Glomerular endothelial cell (primary cell): Measurements from ENCODE around the gene NTNG1. TPM values are rescaled to one million over a fixed set of nuclear protein-coding genes. Genes with fewer than 3 reads are reported as not detected.
"Not testable (repeated sequence)": the region's sequence is repeated elsewhere in the genome, so short reads cannot be mapped to it uniquely, and the experiment has no call there.

ENCODE experiments used
- DNase-seq: peaks from one replicate; pipeline ENCODE4 v3.0.0-alpha.2; 2011; ENCODE audit warnings: low read depth, low spot score; ENCODE audit errors: extremely low read depth
- total RNA-seq: library from RNA; depleted of rRNA; stranded (reverse); fragments of >200 nt; gene quantifications from 2 replicates; pipeline ENCODE4 v1.2.3, GENCODE V29; 2015

The NTNG1 gene
- total RNA-seq, 1 donor from 2014 or later, result 25.8 TPM

DNA sequence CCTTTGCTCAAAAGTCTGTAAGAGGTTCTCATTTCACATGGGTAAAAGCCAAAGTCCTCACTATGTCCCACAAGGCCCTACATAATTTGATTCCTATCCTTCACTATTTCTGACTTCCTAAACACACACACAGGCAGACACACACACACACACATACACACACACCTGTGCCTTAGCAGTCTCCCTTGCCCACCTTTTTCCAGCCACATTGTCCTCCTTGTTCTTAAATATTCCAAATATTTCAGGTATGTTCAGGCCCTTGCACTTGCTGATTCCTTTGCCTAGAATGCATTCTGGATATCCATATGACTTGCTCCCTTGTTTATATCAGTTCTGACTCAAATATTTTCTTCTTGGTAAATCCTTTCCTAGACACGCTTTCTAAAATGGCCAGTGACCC, 54.6 kb downstream of the NTNG1 start:
- DNase-seq, result no peak

DNA sequence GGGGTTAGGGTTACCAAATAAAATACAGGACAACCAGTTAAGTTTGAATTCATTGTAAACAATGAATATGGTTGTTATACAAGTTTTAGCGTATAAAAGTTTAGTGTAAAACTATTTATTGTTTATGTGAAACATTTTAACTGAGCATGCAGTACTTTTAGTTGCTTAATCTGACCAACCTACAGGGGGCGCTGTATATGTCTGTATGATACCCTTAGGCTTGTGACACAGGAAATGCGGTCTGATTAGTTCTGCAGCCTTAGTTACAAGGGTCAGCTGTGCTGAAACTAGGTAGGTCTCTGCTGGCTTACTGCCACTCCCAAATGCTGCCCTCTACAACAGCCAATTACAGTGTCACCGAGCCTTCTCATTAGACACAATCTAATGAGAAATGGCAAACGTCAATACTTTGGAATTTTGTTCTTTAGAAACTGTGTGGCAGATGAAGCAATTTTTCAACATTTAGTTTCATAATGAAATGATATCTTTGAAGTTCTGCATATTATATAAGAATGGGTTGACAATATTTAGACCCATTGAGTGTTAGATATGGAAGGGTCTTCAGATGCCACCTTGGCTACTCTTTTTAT, 56.2 kb downstream of the NTNG1 start:
- DNase-seq, result peak; percentile 3

DNA sequence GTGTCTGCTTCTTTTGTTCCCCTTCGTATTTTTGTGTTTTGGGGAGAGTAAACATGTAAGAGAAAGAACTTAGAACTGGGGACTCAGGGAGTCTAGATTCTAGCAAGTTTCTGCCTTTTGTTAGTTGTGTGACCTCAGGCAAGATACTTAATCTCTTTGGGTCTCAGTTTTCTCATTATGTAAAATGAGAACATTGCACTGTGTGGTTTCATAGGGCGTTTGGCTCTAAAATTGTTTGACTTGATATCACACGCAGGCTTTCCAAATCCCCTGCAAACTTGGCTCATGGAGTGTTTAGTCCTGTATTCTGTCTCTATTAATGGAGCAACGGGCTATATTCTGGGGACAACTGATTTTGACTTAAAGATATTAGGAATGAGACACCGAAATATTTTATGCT, 57.7 kb downstream of the NTNG1 start:
- no peak for DNase-seq

DNA sequence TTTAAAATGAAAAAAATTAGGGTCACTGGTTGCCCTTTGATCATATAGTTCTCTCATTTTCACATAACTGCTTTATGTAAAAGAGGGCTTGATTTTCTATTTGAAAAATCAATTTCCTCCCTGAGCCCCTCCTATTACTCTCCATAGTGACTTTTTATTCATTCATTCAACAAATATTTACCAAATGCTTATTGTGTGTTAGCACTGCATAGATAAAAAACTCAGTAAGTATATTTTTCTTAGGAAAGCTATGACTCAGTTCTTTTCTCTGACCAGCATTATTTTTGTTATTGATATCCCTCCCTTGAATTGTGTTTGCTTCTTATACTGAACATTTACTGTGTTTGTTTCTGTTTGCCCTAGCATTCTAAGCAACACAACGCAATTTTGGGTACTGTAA, 59.8 kb downstream of the NTNG1 start:
- no peak for DNase-seq

DNA sequence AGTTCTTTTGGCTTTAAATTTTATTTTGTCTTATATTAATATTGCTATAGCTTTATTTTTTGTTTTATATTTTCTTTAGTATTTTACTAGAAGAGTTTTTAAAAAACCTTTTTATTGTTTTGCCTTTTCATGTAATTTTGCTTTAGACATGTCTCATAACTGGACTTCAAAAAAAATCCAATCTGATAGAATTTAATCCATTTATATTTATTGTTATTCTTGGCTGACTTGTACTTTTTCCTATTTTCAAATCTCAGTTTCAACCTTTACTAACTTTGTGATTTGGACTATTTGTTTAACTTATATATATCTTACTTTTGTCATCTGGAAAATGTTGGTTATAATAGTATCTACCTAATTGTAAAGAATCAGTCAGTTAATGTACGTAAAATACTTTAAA, 61.2 kb downstream of the NTNG1 start:
- DNase-seq, result no peak

DNA sequence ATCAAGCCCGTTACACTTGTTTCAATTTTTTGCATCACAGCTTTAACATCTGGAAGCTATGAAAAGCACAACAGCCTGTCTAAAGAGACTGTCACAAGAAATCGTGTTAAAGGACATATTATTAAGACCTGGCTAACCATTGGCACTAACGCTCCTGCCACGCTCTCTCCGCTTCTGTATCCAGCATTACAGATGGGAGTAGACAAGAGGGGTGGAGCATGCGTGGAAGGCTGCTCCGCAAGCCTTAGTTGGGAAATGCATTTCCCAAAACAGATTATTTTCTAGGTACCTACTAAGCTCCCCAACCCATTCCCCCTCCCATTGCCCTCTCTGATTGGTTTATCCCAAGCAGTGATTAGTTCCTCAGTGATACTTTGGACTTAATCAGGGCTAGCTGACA, 72.4 kb downstream of the NTNG1 start:
- DNase-seq, result no peak

DNA sequence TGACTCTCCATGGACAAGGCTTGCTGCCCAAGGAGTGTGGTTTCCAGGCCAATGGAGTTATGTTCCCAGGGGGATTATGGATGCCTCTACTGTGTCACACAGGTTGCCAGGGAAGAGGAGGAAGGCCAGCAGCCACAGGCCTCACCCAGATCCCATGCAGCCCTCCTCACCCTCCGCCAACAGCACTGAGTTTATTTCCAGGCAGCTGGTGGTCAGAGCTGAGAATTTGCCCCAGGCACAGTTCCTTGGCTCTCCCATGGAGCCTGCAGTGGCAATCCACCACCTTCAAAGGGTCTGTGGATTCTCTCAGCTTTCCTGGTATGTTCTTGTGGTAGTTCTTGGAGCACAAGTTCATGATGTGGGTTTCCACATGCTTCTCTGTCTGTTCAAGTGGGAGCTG, 79.2 kb downstream of the NTNG1 start:
- DNase-seq, result no peak

DNA sequence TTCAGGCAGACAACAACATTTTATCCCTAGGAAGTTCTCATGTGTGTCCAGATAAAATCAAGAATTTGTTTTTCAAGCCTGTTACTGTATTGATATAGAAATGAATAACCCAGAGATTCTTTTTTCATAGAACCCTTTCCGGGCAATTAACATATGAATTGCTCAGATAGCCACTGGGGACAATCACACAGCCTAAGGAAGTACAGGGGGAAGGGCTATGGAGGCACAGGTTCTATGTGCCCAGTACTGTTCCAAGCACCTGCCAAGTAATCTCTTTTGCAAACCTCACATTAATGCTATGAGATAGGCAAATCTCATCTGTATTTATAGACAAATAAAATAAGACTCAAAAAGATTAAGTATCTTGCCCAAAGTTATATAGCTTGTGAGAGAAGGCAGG, 84.9 kb downstream of the NTNG1 start:
- no peak for DNase-seq

DNA sequence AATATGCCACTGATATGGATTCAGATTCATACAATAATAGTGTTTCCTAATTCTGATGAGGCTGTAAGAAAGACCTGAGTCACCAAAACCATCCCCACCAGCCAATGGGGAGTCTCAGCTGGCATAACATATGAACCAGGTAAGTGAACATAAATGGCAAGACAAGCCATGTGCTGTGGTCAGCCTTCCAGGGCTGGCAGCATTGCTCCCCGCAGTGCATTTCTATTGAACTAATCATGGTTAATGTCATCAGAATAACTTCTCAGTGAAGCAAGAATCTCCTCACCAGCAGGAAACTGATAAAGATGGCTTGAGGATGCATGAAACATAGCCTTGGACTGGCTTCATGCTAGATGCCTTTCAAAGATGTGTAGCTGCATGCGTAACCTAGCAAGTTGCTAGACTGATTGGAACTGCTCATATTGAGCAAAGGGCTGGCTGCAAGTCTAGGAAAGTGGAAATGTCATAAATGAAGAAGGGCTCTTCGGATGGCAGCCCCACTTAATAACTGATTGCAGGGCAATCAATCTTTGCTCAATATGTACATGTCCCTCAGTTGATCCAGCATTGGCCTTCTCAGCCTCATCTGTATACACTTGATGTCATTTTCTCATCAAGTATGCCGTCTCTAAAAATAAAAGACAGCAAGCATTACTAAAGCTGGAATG, 88.0 kb downstream of the NTNG1 start:
- DNase-seq, result no peak

DNA sequence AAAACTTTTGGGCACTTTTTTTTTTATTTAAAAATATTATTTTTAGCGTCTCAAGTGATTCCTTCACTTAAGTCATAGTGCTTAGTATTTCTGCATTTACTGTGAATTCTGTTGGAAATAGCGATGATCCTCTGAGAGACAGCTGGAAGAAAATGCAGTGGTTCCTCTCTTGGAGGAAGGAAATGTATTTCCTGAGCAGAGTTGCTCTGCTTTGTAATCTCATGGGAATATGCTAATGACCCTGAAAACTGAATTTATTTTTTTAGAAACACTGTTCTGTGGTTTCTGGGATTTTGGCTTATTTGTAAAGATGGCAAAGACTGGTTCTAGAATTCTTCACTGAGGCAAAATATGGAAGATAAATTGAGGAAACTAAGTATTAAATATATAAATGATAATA, 88.9 kb downstream of the NTNG1 start:
- DNase-seq, result no peak

DNA sequence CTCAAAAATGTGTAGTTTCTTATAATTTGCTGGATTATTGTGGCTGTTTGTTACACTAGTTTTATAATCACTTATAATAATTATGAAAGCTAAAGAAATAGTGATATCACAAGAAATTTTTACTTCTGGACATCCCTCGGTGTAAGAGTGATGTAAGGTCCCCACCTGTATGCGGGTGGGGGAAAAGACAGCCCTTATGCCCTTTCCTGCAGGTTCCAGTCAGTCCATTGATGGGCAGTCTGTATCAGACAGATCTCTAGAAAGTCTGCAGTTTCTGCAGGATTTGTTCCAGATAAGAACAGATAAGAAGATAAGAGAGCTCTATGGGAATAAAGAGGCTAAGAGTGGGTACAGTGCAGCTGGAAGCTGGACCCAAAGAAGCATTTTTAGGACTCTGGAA, 89.3 kb downstream of the NTNG1 start:
- DNase-seq, result no peak

DNA sequence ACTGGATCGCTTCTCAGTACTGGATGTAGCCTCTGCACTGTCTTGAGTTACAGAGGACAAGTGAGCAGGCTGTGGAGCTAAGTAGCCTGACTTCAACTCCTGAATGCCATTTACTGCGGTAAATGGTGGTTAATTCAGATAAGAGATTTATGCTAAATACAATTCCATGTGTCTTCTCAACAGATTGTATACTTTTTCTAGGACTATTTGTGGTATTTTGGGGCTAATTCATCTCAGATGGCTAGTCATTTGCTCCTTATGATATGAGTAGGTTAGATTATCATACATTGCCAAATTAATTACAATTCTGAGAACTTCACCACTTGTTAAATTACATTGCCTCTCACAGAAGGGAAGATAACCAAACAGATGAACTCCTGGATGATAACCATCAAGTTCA, 90.5 kb downstream of the NTNG1 start:
- no peak for DNase-seq

- no peak for DNase-seq
Observed at GRCh38 chr1:107232426-107232825, 91.6 kb downstream of the NTNG1 start.

DNA sequence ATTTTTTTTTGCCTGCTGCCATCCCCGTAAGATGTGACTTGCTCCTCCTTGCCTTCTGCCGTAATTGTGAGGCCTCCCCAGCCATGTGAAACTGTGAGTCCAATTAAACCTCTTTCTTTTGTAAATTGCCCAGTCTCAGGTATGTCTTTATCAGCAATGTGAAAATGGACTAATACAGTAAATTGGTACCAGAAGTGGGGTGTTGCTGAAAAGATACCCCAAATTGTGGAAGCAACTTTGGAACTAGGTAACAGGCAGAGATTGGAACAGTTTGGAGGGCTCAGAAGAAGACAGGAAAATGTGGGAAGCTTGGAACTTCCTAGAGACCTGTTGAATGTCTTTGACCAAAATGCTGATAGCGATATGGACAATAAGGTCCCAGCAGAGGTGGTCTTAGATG, 95.9 kb downstream of the NTNG1 start:
- not testable (repeated sequence) for DNase-seq

DNA sequence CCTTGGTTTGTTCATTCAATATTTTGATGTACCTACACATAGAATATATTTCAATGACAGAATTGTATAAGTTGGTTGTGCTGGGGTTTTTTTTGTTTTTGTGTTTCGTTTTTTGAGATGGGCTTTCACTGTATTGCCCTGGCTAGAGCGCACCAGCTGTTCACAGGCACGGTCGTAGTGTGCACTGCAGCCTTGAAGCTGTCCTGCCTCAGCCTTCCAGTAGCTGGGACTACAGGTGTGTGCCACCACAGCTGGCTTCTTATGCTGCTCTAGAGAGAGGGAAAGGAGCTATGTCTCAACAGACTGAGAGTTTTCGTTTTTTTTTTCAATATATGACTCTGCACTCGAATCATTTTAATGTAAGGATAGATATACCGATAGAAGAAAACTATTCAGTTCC, 102.6 kb downstream of the NTNG1 start:
- DNase-seq, result no peak

- no peak for DNase-seq
Observed at GRCh38 chr1:107244709-107245500, 104.1 kb downstream of the NTNG1 start.

DNA sequence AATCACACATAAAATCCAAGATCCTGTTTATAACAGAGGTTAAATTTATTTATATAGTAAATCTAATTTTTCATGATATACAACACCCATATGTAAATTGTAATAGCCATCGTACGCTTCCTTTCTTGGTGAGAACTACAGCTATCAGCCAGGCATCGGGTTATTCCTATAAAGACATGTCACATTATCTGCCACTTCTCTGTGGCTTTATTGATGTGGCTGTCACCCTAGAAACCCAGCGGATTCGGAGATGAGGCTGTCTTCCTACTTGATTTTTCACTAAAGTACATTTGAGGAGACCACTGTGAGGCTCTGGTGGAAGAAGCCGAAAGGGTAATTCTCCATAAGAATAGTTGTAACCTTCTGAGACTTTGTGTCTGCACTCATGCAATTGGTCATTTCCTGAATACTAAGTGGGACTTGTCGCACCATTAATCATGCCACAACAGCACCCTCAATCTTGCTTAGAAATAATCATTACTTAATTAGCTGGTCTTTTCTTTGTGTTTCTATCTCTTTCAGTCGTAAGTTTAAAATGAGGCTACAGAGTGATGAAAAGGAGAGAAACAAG, 106.0 kb downstream of the NTNG1 start:
- DNase-seq, result no peak

GRCh38 chr1:107247679-107248078, 106.8 kb downstream of the NTNG1 start:
- no peak for DNase-seq

DNA sequence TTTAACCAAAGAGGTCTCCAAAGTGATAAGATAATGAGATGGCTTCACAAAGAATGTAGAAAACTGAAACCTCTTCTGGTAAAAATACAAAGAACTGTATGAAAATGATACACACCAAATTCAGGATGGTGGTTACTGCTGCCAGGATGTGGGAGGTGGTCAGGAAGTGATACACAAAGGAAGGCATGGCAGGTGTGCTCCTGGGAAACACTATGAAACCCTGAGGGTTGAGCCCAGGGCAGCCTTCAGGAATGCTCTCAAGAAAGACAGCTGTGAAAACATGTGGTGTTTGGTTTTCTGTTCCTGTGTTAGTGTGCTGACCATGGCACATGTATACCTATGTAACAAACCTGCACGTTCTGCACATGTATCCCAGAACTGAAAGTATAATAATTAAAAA, 109.3 kb downstream of the NTNG1 start:
- DNase-seq, result no peak

- no peak for DNase-seq
Observed at GRCh38 chr1:107251083-107251482, 110.2 kb downstream of the NTNG1 start.

DNA sequence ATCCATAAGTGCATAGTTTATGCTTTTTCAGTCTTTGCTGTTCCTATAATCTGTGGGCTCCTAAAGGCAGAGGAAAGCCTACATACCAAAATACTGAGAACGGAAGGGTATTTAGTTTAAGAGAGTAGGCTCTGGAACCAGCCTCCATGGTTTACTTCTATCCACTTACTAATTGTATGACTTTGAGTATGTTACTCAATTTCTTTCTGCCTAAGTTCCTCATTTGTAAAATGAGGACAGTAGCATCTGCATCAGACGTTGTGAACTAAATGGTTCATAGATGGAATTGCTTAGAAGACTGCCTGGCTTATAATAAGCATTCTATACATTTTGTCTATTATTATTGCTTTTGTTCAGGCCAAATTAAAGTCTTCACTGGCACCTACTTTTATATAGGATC, 111.0 kb downstream of the NTNG1 start:
- no peak for DNase-seq

GRCh38 chr1:107252271-107252670, 111.4 kb downstream of the NTNG1 start:
- no peak for DNase-seq
